ENCODE results near the gene OGA. TPM values are rescaled to one million over a fixed set of nuclear protein-coding genes. Genes with fewer than 3 reads are reported as not detected.

Gene OGA
- total RNA-seq, 1 donor from 2014 or later = 187 TPM

DNA sequence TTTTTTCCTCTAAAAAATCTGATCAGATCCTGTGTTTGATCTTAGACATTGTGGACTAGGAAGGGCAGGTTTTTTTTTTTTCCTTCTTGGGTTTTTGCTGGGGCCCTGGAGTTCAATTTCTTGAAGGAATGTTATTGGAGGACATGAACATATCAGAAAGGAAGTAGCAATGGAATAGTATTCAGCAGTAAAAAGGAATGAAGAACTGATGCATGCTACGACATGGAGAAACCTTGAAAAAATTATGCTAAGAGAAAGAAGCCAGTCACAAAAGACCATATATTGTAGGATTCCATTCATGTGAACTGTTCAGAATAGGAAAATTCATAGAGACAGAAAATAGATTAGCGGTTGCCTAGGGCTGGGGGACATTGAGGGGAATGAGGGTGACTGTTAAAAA is 76.3 kb downstream of the OGA start:
- DNase-seq (ENCODE audit: low spot score) = no peak
- intact Hi-C loops (cut with DNase I) = no loop called here
- ATAC-seq = no peak

- DNase-seq (ENCODE audit: low spot score) = no peak
- no peak for ATAC-seq
- intact Hi-C loops (cut with DNase I) = no loop called here
Measured at GRCh38 chr10:101736666-101737065, 81.6 kb downstream of the OGA start.

Other genes starting within 250 kb of the OGA start
- 37.1 TPM for gene POLL, start 230.2 kb downstream of the OGA start, total RNA-seq
- 9.1 TPM for gene DPCD, start 230.1 kb downstream of the OGA start, total RNA-seq
- 87.2 TPM for gene FBXW4, start 123.3 kb downstream of the OGA start, total RNA-seq
- gene FGF8, start 42.3 kb downstream of the OGA start, total RNA-seq = 0.62 TPM
- 8.0 TPM for gene NPM3, start 35.0 kb downstream of the OGA start, total RNA-seq
- gene KCNIP2, start 25.4 kb upstream of the OGA start, total RNA-seq = 18.9 TPM
- gene ARMH3, start 237.7 kb upstream of the OGA start, total RNA-seq = 30.9 TPM
- 14.0 TPM for gene HPS6, start 246.9 kb upstream of the OGA start, total RNA-seq

All from sciatic nerve (tissue), 2 donors.